ENCODE measurements around the gene INPP5F.
"Not testable (repeated sequence)": the region's sequence is repeated elsewhere in the genome, so short reads cannot be mapped to it uniquely, and the experiment has no call there.

Gene INPP5F

GRCh38 chr10:119705434-119705831 lies 20.4 kb upstream of the INPP5F start:
- no peak for DNase-seq (ENCODE audit: low read depth)

DNA sequence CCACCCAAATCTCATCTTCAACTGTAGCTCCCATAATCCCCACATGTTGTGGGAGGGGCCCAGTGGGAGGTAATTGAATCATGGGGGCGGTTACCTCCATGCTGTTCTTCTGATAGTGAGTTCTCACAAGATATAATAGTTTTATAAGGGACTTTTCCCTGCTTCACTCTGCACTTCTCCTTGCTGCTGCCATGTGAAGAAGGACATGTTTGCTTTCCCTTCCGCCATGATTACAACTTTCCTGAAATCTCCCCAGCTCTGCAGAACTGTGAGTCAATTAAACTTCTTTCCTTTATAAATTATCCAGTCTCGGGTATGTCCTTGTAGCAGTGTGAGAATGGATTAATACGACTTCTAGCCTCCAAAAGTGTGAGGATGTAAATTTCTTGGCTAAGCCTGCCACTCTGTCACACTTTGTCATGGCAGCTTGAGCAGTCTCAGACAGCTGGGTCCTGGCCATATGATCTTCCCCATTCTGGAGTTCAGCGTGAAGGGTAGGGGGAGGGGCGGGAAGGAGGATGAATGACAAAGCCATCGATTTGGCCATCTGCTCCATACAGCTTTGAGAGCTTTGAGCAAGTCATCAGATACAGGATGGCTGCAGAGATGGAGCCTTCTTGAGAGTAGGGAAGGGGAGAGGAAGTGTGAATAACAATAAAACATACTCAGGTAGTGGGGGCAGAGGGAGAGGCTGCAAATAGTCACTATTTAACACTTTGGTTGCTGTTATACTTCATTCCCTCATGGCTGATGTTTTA lies 19.1 kb upstream of the INPP5F start:
- no peak for DNase-seq (ENCODE audit: low read depth)

GRCh38 chr10:119707331-119707730 lies 18.5 kb upstream of the INPP5F start:
- not testable (repeated sequence) for DNase-seq (ENCODE audit: low read depth)

DNA sequence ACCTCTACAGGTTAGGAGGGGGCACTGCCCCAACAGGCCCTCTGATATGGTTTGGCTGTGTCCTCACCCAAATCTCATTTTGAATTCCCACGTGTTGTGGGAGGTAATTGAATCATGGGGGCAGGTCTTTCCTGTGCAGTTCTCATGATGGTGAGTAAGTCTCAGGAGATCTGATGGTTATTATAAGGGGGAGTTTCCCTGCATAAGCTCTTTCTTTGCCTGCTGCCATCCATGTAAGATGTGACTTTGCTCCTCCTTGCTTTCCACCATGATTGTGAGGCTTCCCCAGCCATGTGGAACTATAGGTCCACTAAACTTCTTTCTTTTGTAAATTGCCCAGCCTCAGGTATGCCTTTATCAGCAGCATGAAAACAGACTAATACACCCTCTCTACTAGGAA lies 14.9 kb upstream of the INPP5F start:
- not testable (repeated sequence) for DNase-seq (ENCODE audit: low read depth)

- DNase-seq (ENCODE audit: low read depth), result peak; percentile 44
Measured at GRCh38 chr10:119713744-119714483, 11.9 kb upstream of the INPP5F start.

DNA sequence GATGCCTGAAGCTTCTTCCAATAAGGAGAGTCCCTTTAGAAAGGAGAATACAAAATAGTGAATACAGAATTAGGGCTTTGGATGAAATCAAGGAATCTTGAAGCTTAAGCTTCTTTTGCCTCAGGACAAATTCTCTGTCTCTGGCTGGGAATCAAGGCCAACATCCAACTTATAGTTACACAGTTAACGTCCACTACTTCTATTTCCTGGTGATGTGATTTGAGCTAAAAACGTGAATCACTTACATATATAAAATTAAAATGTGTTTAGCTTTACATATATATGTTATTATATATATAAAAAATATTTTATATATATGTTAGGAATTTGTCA lies 11.4 kb upstream of the INPP5F start:
- peak; percentile 29 for DNase-seq (ENCODE audit: low read depth)

- DNase-seq (ENCODE audit: low read depth), result no peak
Measured at GRCh38 chr10:119715628-119716505, 10.0 kb upstream of the INPP5F start.

- no peak for DNase-seq (ENCODE audit: low read depth)
Measured at GRCh38 chr10:119723161-119723560, 2.7 kb upstream of the INPP5F start.

DNA sequence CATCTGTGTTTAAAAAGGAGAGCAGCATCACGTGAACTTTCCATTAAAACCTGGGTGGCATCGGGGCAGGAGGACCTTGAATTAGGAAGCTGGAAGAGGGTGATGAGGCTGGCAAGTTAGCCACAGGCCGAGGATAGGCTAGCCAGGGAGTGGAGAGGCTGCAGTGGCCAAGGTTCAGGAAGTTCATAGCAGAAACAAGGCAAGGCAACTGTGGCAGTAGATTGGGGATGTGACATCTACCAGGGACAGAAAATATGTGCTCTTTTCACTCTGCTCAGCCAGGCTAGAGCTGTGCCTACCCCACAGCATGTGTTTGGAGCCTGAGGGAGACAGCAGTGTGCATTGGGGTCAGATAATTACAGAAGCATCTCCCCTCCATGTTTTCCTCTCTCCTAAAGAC lies 2.2 kb upstream of the INPP5F start:
- DNase-seq (ENCODE audit: low read depth), result no peak

GRCh38 chr10:119724593-119725516 lies 995 bp upstream of the INPP5F start:
- DNase-seq (ENCODE audit: low read depth), result peak; percentile 44

- no peak for DNase-seq (ENCODE audit: low read depth)
Measured at GRCh38 chr10:119725517-119725827, 378 bp upstream of the INPP5F start.

DNA sequence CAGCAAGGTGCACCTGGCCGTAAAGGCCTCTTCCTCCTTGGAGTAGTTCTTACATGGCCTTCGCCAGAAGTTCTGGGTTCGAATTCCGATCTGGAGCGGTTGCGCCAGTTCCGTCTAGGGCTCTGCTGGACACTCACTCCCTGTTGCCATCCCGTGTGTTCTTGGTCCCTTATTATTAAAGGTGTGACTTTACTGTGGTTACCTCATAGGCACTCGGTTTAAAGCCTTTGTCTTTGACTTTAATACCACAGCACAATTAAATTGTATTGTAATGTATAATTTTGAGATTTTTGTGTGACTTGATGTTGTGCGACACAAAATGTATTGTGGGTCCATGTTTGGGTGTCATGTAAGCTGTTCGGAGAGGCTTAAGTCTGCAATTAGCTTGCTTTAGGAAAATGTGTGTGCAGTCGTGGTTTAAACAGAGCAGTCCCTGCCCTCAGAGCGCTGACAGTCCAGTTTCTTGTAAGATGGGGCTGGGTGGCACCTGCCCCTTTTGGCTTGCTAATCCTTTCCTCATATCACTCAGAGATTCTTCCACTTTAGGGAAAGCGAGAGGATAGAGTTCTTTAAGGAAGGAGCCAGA lies 919 bp downstream of the INPP5F start:
- DNase-seq (ENCODE audit: low read depth), result no peak

GRCh38 chr10:119728172-119728800 lies 2.4 kb downstream of the INPP5F start:
- DNase-seq (ENCODE audit: low read depth), result no peak

GRCh38 chr10:119734396-119735332 lies 8.8 kb downstream of the INPP5F start:
- peak; percentile 65 for DNase-seq (ENCODE audit: low read depth)

GRCh38 chr10:119735451-119735850 lies 9.6 kb downstream of the INPP5F start:
- no peak for DNase-seq (ENCODE audit: low read depth)

DNA sequence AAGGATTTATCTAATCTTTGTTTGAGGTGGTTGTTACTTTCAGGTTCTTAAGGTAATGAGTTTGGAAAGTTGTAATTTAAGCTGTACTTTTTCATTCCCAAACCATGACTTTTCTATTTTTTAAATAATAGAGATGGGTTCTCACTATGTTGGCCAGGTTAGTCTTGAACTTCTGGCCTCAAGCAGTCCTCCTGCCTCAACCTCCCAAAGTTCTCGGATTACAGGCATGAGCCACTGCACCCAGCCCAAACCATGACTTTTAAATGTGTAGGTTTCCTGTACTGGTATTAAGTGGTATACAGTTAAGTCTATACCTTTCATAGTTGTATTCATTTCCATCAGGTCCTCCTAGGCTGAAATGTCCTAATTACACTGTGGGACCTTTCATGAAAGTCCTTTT lies 10.4 kb downstream of the INPP5F start:
- no peak for DNase-seq (ENCODE audit: low read depth)

- no peak for DNase-seq (ENCODE audit: low read depth)
Measured at GRCh38 chr10:119737039-119737663, 11.3 kb downstream of the INPP5F start.

DNA sequence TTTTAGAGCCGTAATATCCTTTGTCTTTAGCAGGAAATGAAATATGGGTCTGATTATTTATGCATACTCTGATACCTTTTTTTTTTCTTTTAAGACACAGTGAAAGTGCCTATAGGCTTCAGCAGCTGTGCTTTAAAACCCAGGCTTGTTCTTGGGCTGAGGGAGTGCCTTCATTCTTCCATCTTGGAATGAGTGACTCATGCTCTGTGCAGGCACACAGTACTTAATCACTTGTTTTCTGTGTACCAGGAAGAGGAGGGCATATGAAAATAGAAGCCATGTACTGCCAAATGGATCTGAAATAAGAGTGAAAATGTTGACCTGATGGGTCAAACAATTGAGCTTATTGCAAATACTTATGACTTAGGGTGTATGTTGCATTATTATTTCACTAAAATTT lies 12.0 kb downstream of the INPP5F start:
- DNase-seq (ENCODE audit: low read depth), result peak; percentile 88

DNA sequence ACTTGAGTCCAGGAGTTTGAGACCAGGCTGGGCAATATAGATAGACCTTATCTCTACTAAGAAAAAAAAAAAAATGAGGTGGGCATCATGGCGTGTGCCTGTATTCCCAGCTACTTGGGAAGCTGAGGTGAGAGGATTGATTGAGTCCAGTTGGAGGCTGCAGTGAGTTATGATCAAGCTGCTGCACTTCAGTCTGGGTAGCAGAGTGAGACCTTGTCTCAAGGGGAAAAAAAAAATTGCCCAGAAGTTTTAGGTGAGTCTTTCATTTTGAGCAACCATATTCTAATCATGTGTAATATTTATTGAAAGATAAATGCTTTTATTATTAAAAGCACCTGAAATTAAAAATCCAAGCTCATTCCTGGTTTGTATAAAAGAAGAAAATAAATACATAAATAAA lies 13.1 kb downstream of the INPP5F start:
- no peak for DNase-seq (ENCODE audit: low read depth)

All from EH (cell line).